ENCODE measurements around the gene RNF183.

RNF183 gene

DNA sequence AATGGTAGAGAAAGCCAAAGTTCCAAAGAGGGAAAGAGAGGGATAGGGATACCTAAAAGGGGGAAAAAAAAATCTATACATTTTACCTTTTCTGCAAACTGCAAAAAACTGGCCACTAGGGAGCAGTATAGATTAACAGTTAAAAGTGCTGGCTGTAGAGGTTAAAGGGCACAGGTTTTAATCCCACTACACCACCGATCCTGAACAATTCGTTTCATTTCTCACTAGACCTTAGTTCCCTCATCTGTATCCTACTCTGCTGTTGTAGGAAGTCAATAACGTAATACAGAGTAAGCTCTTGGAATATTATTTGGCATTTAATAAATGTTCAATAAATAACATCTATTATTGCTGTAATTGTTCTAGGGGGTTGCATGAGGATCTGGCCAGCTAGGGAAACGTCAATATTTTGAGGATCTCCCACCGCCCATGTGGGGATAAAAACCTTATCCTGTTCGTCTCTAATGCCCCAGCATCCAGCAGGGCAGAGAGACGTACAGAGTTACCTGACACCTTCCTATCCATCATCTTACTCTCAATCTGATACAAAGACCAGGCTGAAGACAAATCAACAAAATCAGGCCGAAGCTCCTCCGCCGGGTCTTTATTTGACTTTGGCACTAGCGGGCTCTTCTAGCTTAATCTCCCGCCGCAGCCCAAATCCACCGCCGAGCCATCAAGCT lies 28.6 kb downstream of the RNF183 start:
- H3K36me3 ChIP-seq (ENCODE audit: insufficient read depth, insufficient read length, low read length): peaks cover 71% of the 10 kb centered on the region
- no peaks in the 10 kb centered on the region for H3K9me3 ChIP-seq (ENCODE audit: insufficient read depth, low read length)
- peak; percentile 51 for DNase-seq (ENCODE audit: low read depth, low spot score)
- peaks cover 2% of the 10 kb centered on the region for H3K4me1 ChIP-seq (ENCODE audit: insufficient read depth, insufficient read length)
- peak overlapping the region; percentile 98 for H3K4me3 ChIP-seq (ENCODE audit: insufficient read length, low read depth)
- no peaks in the 10 kb centered on the region for H3K27me3 ChIP-seq (ENCODE audit: insufficient read depth, insufficient read length)
- TF ChIP-seq ZNF274 (IDR thresholded peaks at IDR 0.05; ENCODE audit: low read depth, low read length) (no peak), YY1 (IDR thresholded peaks at IDR 0.05; ENCODE audit: insufficient read depth, insufficient read length) (no peak), SUZ12 (IDR thresholded peaks at IDR 0.05; ENCODE audit: extremely low read depth, insufficient read depth, insufficient read length) (no peak)
- H3K9ac ChIP-seq (ENCODE audit: insufficient read length, low read depth): peak overlapping the region; percentile 98

DNA sequence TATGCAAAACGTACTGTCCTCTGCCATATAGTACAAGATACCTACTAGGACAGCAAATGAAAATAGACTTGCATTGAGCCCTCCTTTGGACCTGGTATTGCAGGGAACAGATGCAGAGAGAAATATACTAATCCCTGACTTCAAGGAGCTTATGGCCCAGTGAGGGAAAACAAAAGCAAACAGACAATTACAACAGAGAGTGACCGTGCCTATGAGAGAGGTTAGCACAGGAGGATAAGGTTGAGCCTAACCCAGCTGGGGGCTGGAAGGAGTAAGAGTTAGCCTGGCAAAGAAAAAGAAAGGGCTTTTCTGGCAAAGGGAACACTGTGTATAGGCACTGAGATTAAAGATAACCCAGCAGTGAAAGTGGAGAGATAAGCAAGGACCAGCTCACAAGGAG lies 33.3 kb downstream of the RNF183 start:
- Histone ChIP-seq H3K9me3 (ENCODE audit: insufficient read depth, low read length) (no peaks in the 10 kb centered on the region), H3K9ac (ENCODE audit: insufficient read length, low read depth) (no peak overlapping the region)
- TF ChIP-seq YY1 (IDR thresholded peaks at IDR 0.05; ENCODE audit: insufficient read depth, insufficient read length) (no peak), ZNF274 (IDR thresholded peaks at IDR 0.05; ENCODE audit: low read depth, low read length) (no peak), SUZ12 (IDR thresholded peaks at IDR 0.05; ENCODE audit: extremely low read depth, insufficient read depth, insufficient read length) (no peak)

DNA sequence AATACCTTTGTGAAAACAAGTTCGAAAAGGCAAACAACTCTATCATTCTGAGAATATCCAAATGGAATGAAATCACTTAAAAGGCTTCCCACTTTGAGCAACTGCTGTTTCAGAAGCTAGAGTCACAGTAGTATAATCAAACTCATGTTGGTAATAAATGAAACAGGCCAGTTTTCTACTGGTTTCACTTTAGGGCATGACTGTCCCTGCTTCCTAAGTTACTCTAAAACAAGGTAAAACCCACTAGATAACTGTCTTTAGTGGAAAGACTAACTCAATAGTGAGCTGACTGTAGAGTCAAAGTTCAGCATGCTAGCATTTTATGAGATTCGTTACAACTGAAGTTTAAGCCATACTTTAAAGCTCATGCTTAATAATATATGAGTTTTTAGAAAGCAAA lies 33.8 kb downstream of the RNF183 start:
- peaks cover 70% of the 10 kb centered on the region for H3K36me3 ChIP-seq (ENCODE audit: insufficient read depth, insufficient read length, low read length)
- no peak for DNase-seq (ENCODE audit: low read depth, low spot score)

More for the DNA sequence above, 33.3 kb downstream of the RNF183 start:
- H3K36me3 ChIP-seq (ENCODE audit: insufficient read depth, insufficient read length, low read length): peaks cover 69% of the 10 kb centered on the region
- H3K4me3 ChIP-seq (ENCODE audit: insufficient read length, low read depth): no peak overlapping the region
- H3K27me3 ChIP-seq (ENCODE audit: insufficient read depth, insufficient read length): no peaks in the 10 kb centered on the region
- no peak for DNase-seq (ENCODE audit: low read depth, low spot score)
- H3K4me1 ChIP-seq (ENCODE audit: insufficient read depth, insufficient read length): no peaks in the 10 kb centered on the region

DNA sequence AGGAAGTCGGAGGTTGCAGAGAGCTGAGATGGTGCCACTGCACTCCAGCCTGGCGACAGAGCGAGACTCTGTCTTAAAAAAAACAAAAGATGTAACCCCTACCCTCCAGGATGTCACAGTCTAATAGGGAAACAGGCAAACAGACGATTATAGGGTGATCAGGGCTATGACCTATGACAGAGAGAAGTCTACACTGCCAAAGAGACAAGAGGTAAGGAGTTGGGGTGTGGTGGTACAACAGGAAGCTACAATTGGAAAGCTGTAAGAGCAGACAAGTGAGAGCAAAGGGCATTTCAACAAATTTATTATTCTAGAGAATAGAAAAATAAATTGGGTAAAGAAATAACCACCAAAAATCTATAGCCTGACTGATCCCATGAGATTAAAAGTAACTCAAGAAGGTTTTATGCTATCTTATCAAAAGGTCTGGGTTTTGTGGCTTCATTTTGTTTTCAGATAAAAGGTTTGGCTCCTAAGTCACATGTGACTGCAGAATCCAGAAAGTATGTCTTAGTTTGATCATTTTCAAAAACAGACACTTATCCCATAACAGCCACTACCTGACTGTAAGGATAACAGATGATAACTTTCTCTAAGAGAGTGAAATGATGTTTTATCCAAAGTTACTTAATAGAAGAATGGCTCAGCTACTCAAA lies 35.1 kb downstream of the RNF183 start:
- no peak overlapping the region for H3K9ac ChIP-seq (ENCODE audit: insufficient read length, low read depth)
- no peaks in the 10 kb centered on the region for H3K9me3 ChIP-seq (ENCODE audit: insufficient read depth, low read length)
- no peaks in the 10 kb centered on the region for H3K4me1 ChIP-seq (ENCODE audit: insufficient read depth, insufficient read length)
- no peak for TF ChIP-seq SUZ12 (IDR thresholded peaks at IDR 0.05; ENCODE audit: extremely low read depth, insufficient read depth, insufficient read length)
- TF ChIP-seq YY1 (IDR thresholded peaks at IDR 0.05; ENCODE audit: insufficient read depth, insufficient read length): no peak
- no peak for TF ChIP-seq ZNF274 (IDR thresholded peaks at IDR 0.05; ENCODE audit: low read depth, low read length)
- H3K36me3 ChIP-seq (ENCODE audit: insufficient read depth, insufficient read length, low read length): peaks cover 63% of the 10 kb centered on the region
- DNase-seq (ENCODE audit: low read depth, low spot score): no peak
- no peak overlapping the region for H3K4me3 ChIP-seq (ENCODE audit: insufficient read length, low read depth)
- H3K27me3 ChIP-seq (ENCODE audit: insufficient read depth, insufficient read length): no peaks in the 10 kb centered on the region

More for the DNA sequence above, 33.8 kb downstream of the RNF183 start:
- H3K9ac ChIP-seq (ENCODE audit: insufficient read length, low read depth): no peak overlapping the region
- TF ChIP-seq ZNF274 (IDR thresholded peaks at IDR 0.05; ENCODE audit: low read depth, low read length) (no peak), SUZ12 (IDR thresholded peaks at IDR 0.05; ENCODE audit: extremely low read depth, insufficient read depth, insufficient read length) (no peak), YY1 (IDR thresholded peaks at IDR 0.05; ENCODE audit: insufficient read depth, insufficient read length) (no peak)
- H3K27me3 ChIP-seq (ENCODE audit: insufficient read depth, insufficient read length): no peaks in the 10 kb centered on the region
- no peak overlapping the region for H3K4me3 ChIP-seq (ENCODE audit: insufficient read length, low read depth)
- H3K4me1 ChIP-seq (ENCODE audit: insufficient read depth, insufficient read length): no peaks in the 10 kb centered on the region
- H3K9me3 ChIP-seq (ENCODE audit: insufficient read depth, low read length): no peaks in the 10 kb centered on the region

DNA sequence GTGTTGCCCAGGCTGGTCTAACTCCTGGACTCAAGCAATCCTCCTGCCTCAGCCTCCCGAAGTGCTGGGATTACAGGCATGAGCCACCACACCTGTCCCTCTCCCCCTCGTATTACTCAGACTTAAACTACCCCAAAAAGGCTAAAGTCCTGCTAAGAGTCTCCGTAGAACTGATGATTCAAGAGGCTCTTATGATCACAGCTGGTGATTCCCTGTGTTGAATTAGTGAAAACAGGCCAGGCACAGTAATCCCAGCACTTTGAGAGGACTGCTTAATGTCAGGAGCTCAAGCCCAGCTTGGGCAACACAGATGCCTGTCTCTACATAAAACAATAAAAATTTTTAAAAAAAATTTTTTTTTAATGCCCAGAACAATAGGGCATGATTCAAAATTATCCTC lies 37.0 kb downstream of the RNF183 start:
- Histone ChIP-seq H3K9ac (ENCODE audit: insufficient read length, low read depth) (no peak overlapping the region), H3K9me3 (ENCODE audit: insufficient read depth, low read length) (no peaks in the 10 kb centered on the region), H3K4me3 (ENCODE audit: insufficient read length, low read depth) (no peak overlapping the region), H3K27me3 (ENCODE audit: insufficient read depth, insufficient read length) (no peaks in the 10 kb centered on the region), H3K4me1 (ENCODE audit: insufficient read depth, insufficient read length) (no peaks in the 10 kb centered on the region), H3K36me3 (ENCODE audit: insufficient read depth, insufficient read length, low read length) (peaks cover 48% of the 10 kb centered on the region)
- no peak for DNase-seq (ENCODE audit: low read depth, low spot score)
- TF ChIP-seq ZNF274 (IDR thresholded peaks at IDR 0.05; ENCODE audit: low read depth, low read length) (no peak), YY1 (IDR thresholded peaks at IDR 0.05; ENCODE audit: insufficient read depth, insufficient read length) (no peak), SUZ12 (IDR thresholded peaks at IDR 0.05; ENCODE audit: extremely low read depth, insufficient read depth, insufficient read length) (no peak)

DNA sequence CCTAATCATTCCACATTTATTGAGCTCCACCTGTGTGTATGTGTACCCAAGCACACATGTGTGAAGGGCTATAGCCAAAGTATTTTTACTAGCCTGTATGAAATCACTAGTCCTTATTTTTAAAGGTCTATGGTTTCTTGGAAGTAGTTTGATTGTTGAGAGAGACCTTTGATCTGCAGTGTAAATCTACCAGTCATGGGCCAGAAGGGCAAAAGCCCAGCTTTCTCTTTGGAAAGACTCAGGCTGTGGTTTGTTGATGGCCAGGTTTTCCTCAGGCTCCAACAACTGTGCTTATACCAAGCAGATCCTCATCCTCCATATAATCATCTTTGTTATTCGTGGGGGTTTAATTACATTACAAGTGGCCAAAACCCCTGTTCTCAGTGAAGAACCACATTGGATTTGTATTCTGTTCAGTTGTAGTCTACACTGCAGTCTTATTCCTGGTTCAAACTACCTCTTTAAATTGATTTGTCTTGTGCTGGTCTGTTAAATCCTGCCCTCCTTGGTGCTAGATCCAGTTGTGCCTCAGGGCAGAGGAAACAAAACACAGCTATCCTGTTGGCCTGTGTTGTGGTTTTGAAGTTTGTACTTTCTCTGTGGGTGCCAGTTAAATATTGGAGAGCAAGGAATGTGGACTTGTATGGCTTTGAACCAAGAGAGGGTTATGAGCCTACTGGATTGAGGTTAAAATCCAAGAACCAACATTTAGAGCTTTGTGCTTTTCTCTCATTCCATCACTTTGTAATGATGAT lies 41.1 kb downstream of the RNF183 start:
- no peaks in the 10 kb centered on the region for H3K9me3 ChIP-seq (ENCODE audit: insufficient read depth, low read length)
- no peaks in the 10 kb centered on the region for H3K4me1 ChIP-seq (ENCODE audit: insufficient read depth, insufficient read length)
- no peaks in the 10 kb centered on the region for H3K27me3 ChIP-seq (ENCODE audit: insufficient read depth, insufficient read length)
- no peak overlapping the region for H3K9ac ChIP-seq (ENCODE audit: insufficient read length, low read depth)
- TF ChIP-seq YY1 (IDR thresholded peaks at IDR 0.05; ENCODE audit: insufficient read depth, insufficient read length) (no peak), SUZ12 (IDR thresholded peaks at IDR 0.05; ENCODE audit: extremely low read depth, insufficient read depth, insufficient read length) (no peak), ZNF274 (IDR thresholded peaks at IDR 0.05; ENCODE audit: low read depth, low read length) (no peak)
- no peak overlapping the region for H3K4me3 ChIP-seq (ENCODE audit: insufficient read length, low read depth)
- H3K36me3 ChIP-seq (ENCODE audit: insufficient read depth, insufficient read length, low read length): peaks cover 43% of the 10 kb centered on the region
- DNase-seq (ENCODE audit: low read depth, low spot score): no peak

DNA sequence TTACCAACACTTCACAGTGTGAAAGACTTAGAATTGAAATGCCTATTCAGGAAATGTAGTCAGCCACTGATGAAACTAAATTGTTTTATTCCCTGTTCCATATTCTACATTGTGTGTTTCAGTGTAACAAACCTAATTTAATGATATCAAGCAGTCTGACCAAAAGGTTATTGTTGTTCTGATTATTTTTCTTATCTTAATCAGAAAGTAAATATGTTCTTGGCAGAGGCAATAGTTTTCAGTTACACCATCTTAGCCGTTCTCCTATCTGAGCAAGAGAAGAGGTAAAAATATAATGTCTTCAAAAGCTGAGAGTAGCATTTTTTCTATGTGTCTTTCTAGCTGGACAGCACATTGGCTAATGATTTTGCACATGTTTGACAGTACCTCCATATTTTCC lies 44.9 kb downstream of the RNF183 start:
- no peaks in the 10 kb centered on the region for H3K27me3 ChIP-seq (ENCODE audit: insufficient read depth, insufficient read length)
- H3K36me3 ChIP-seq (ENCODE audit: insufficient read depth, insufficient read length, low read length): peaks cover 44% of the 10 kb centered on the region
- no peak for DNase-seq (ENCODE audit: low read depth, low spot score)
- no peak overlapping the region for H3K4me3 ChIP-seq (ENCODE audit: insufficient read length, low read depth)
- no peak overlapping the region for H3K9ac ChIP-seq (ENCODE audit: insufficient read length, low read depth)
- H3K9me3 ChIP-seq (ENCODE audit: insufficient read depth, low read length): no peaks in the 10 kb centered on the region
- H3K4me1 ChIP-seq (ENCODE audit: insufficient read depth, insufficient read length): no peaks in the 10 kb centered on the region
- no peak for TF ChIP-seq SUZ12 (IDR thresholded peaks at IDR 0.05; ENCODE audit: extremely low read depth, insufficient read depth, insufficient read length)
- no peak for TF ChIP-seq ZNF274 (IDR thresholded peaks at IDR 0.05; ENCODE audit: low read depth, low read length)
- no peak for TF ChIP-seq YY1 (IDR thresholded peaks at IDR 0.05; ENCODE audit: insufficient read depth, insufficient read length)

Measured in NT2/D1 (cell line).